KMS-11 (cell line): ENCODE results near the gene UBALD1.

ENCODE experiments used
- H2AFZ ChIP-seq: fragments of 200-600 bp; sonication (generic); 2 replicates; pipeline ENCODE4 v1.6.1; 2016; ENCODE audit warnings: antibody characterized with exemption, mixed run types, low read depth
- H3K27ac ChIP-seq: fragments of 200-600 bp; sonication (generic); 2 replicates; pipeline ENCODE4 v1.6.1; 2016; ENCODE audit warnings: mild to moderate bottlenecking, mixed run types
- H3K27me3 ChIP-seq: fragments of 200-600 bp; sonication (generic); 2 replicates; pipeline ENCODE4 v1.6.1; 2017; ENCODE audit warnings: mild to moderate bottlenecking, low read depth, mixed run types, moderate library complexity; ENCODE audit not compliant: insufficient read depth
- H3K36me3 ChIP-seq: fragments of 200-600 bp; sonication (generic); 2 replicates; pipeline ENCODE4 v1.6.1; 2017; ENCODE audit warnings: mild to moderate bottlenecking, mixed run types; ENCODE audit not compliant: insufficient read depth
- H3K4me1 ChIP-seq: fragments of 200-600 bp; sonication (generic); 2 replicates; pipeline ENCODE4 v1.6.1; 2016; ENCODE audit warnings: mild to moderate bottlenecking, low read depth, mixed run types; ENCODE audit not compliant: poor library complexity, severe bottlenecking
- H3K4me2 ChIP-seq: fragments of 200-600 bp; sonication (generic); 2 replicates; pipeline ENCODE4 v1.7.0; 2016; ENCODE audit warnings: mild to moderate bottlenecking, mixed run types
- H3K4me3 ChIP-seq: fragments of 200-600 bp; sonication (generic); IDR thresholded peaks from 2 replicates; pipeline ENCODE4 v1.6.1; 2017; ENCODE audit warnings: low read depth, low read length, mixed read lengths; ENCODE audit not compliant: insufficient read depth
- H3K79me2 ChIP-seq: fragments of 200-600 bp; sonication (generic); 2 replicates; pipeline ENCODE4 v1.6.1; 2016; ENCODE audit warnings: low read depth, mixed run types; ENCODE audit not compliant: insufficient read depth
- H3K9ac ChIP-seq: fragments of 200-600 bp; sonication (generic); 2 replicates; pipeline ENCODE4 v1.6.1; 2016; ENCODE audit warnings: mild to moderate bottlenecking, mixed run types
- H4K20me1 ChIP-seq: fragments of 200-600 bp; sonication (generic); 2 replicates; pipeline ENCODE4 v1.6.1; 2016; ENCODE audit warnings: mild to moderate bottlenecking, mixed run types; ENCODE audit not compliant: insufficient read depth
- CTCF ChIP-seq: fragments of 200-600 bp; sonication (generic); conservative IDR thresholded peaks from 2 replicates; pipeline ENCODE4 v1.6.1; 2017; ENCODE audit warnings: low read depth, mild to moderate bottlenecking, antibody characterized with exemption, low read length, moderate library complexity, mixed read lengths

Gene UBALD1

GRCh38 chr16:4655801-4656200, 41.1 kb upstream of the UBALD1 start:
- no peak overlapping the region for H3K4me2 ChIP-seq
- no peaks in the 10 kb centered on the region for H3K36me3 ChIP-seq
- no peak overlapping the region for H2AFZ ChIP-seq
- H3K4me3 ChIP-seq: no peak overlapping the region
- peaks cover 8% of the 10 kb centered on the region for H3K4me1 ChIP-seq
- no peak overlapping the region for H3K9ac ChIP-seq
- H4K20me1 ChIP-seq: no peaks in the 10 kb centered on the region
- TF ChIP-seq CTCF: no peak
- H3K79me2 ChIP-seq: no peaks in the 10 kb centered on the region
- H3K27ac ChIP-seq: no peak overlapping the region
- no peaks in the 10 kb centered on the region for H3K27me3 ChIP-seq

GRCh38 chr16:4654964-4655590, 40.4 kb upstream of the UBALD1 start:
- no peak overlapping the region for H3K9ac ChIP-seq
- no peak overlapping the region for H3K4me2 ChIP-seq
- H3K79me2 ChIP-seq: no peaks in the 10 kb centered on the region
- no peak overlapping the region for H3K4me3 ChIP-seq
- H2AFZ ChIP-seq: no peak overlapping the region
- no peaks in the 10 kb centered on the region for H3K27me3 ChIP-seq
- peaks cover 8% of the 10 kb centered on the region for H3K4me1 ChIP-seq
- TF ChIP-seq CTCF: no peak
- no peak overlapping the region for H3K27ac ChIP-seq
- H3K36me3 ChIP-seq: no peaks in the 10 kb centered on the region
- H4K20me1 ChIP-seq: no peaks in the 10 kb centered on the region

GRCh38 chr16:4654011-4654963, 39.6 kb upstream of the UBALD1 start:
- Histone ChIP-seq H3K4me3 (no peak overlapping the region), H3K27me3 (no peaks in the 10 kb centered on the region), H3K4me2 (no peak overlapping the region), H2AFZ (no peak overlapping the region), H3K79me2 (no peaks in the 10 kb centered on the region), H4K20me1 (no peaks in the 10 kb centered on the region), H3K9ac (no peak overlapping the region), H3K27ac (no peak overlapping the region), H3K4me1 (peaks cover 8% of the 10 kb centered on the region), H3K36me3 (no peaks in the 10 kb centered on the region)
- TF ChIP-seq CTCF: no peak

- Histone ChIP-seq H3K4me2 (no peak overlapping the region), H3K27ac (no peak overlapping the region), H3K79me2 (no peaks in the 10 kb centered on the region), H3K36me3 (no peaks in the 10 kb centered on the region), H3K27me3 (no peaks in the 10 kb centered on the region), H3K4me3 (no peak overlapping the region), H3K4me1 (peaks cover 8% of the 10 kb centered on the region), H4K20me1 (no peaks in the 10 kb centered on the region), H2AFZ (no peak overlapping the region), H3K9ac (no peak overlapping the region)
- no peak for TF ChIP-seq CTCF
Observed at GRCh38 chr16:4652561-4652960, 37.9 kb upstream of the UBALD1 start.
